Immature natural killer cell (primary cell): ENCODE data around the gene GALNT10. TPM values are rescaled to one million over a fixed set of nuclear protein-coding genes. Genes with fewer than 3 reads are reported as not detected.

Experiments used
- DNase-seq, 3 donors: peaks; one replicate each; pipeline ENCODE4 v3.0.0; 2022; ENCODE audit warnings: mixed read lengths in 1 of 3
- H3K27ac Mint-ChIP-seq, 6 donors: one replicate each; pipeline ENCODE4 v1.8.0; 2020; ENCODE audit warnings: mixed read lengths in 6 of 6, mild to moderate bottlenecking in 5 of 6, inconsistent platforms in 4 of 6, moderate library complexity in 3 of 6
- H3K27me3 Mint-ChIP-seq, 3 donors: one replicate each; pipeline ENCODE4 v1.8.0; 2020 to 2021; ENCODE audit warnings: low read depth in 3 of 3, mild to moderate bottlenecking in 3 of 3, mixed read lengths in 3 of 3, moderate library complexity in 3 of 3, inconsistent platforms in 1 of 3
- H3K36me3 Mint-ChIP-seq, 3 donors: one replicate each; pipeline ENCODE4 v1.8.0; 2020; ENCODE audit warnings: mixed read lengths in 3 of 3, inconsistent platforms in 2 of 3, mild to moderate bottlenecking in 2 of 3
- H3K4me1 Mint-ChIP-seq, 2 donors: one replicate each; pipeline ENCODE4 v1.8.0; 2020; ENCODE audit warnings: inconsistent platforms in 2 of 2, mild to moderate bottlenecking in 2 of 2, mixed read lengths in 2 of 2, moderate library complexity in 1 of 2
- H3K4me3 Mint-ChIP-seq, 5 donors: one replicate each; pipeline ENCODE4 v1.8.0; 2020; ENCODE audit warnings: mild to moderate bottlenecking in 5 of 5, mixed read lengths in 5 of 5, inconsistent platforms in 3 of 5, moderate library complexity in 3 of 5
- H3K9me3 Mint-ChIP-seq, 6 donors: one replicate each; pipeline ENCODE4 v1.8.0; 2020; ENCODE audit warnings: mild to moderate bottlenecking in 6 of 6, mixed read lengths in 6 of 6, inconsistent platforms in 4 of 6, moderate library complexity in 3 of 6
- polyA plus RNA-seq, 3 donors: library from polyadenylated mRNA; unstranded; fragments of 300-500 nt; fragmentation: Illumina TruSeq; gene quantifications; one replicate each; pipeline ENCODE4 v1.2.3, GENCODE V29; 2021

GALNT10 gene
- polyA plus RNA-seq, 3 donors from 2014 or later: 10.4 to 42.8 (median 24.7) TPM

- Mint-ChIP-seq H3K4me1 (peaks cover 10 to 34% of the 10 kb centered on the region in 2 donors), H3K4me3 (no peak overlapping the region), H3K27me3 (peaks cover 0 to 4% (median 0%) of the 10 kb centered on the region in 3 donors), H3K9me3 (no peaks in the 10 kb centered on the region), H3K36me3 (peaks cover 4 to 13% (median 5%) of the 10 kb centered on the region in 3 donors), H3K27ac (no peak overlapping the region)
- no peak for DNase-seq
Observed at GRCh38 chr5:154258531-154259217, 68.1 kb downstream of the GALNT10 start.

- Mint-ChIP-seq H3K9me3 (no peaks in the 10 kb centered on the region), H3K36me3 (peaks cover 0 to 5% (median 0%) of the 10 kb centered on the region in 3 donors), H3K27ac (no peak overlapping the region), H3K27me3 (peaks cover 0 to 2% (median 0%) of the 10 kb centered on the region in 3 donors), H3K4me3 (no peak overlapping the region), H3K4me1 (peaks cover 21 to 34% of the 10 kb centered on the region in 2 donors)
- no peak for DNase-seq
Observed at GRCh38 chr5:154260224-154260927, 69.8 kb downstream of the GALNT10 start.

- DNase-seq: no peak
- Mint-ChIP-seq H3K4me1 (peaks cover 24 to 51% of the 10 kb centered on the region in 2 donors), H3K9me3 (no peaks in the 10 kb centered on the region), H3K4me3 (no peak overlapping the region), H3K27me3 (peaks cover 0 to 2% (median 0%) of the 10 kb centered on the region in 3 donors), H3K36me3 (peaks cover 0 to 5% (median 0%) of the 10 kb centered on the region in 3 donors), H3K27ac (peak overlapping the region in 2 of 6 donors; percentile 33 to 57)
Observed at GRCh38 chr5:154262342-154262741, 71.8 kb downstream of the GALNT10 start.

GRCh38 chr5:154264549-154265196, 74.1 kb downstream of the GALNT10 start:
- H3K36me3 Mint-ChIP-seq: peaks cover 0 to 8% (median 5%) of the 10 kb centered on the region in 3 donors
- no peaks in the 10 kb centered on the region for H3K9me3 Mint-ChIP-seq
- H3K27me3 Mint-ChIP-seq: no peaks in the 10 kb centered on the region
- peak overlapping the region in 4 of 5 donors; percentile 58 to 81 (median 63) for H3K4me3 Mint-ChIP-seq
- H3K4me1 Mint-ChIP-seq: peaks cover 34 to 60% of the 10 kb centered on the region in 2 donors
- peak overlapping the region; percentile 22 to 77 (median 74) for H3K27ac Mint-ChIP-seq
- DNase-seq: no peak

- Mint-ChIP-seq H3K36me3 (peaks cover 0 to 14% (median 5%) of the 10 kb centered on the region in 3 donors), H3K27me3 (no peaks in the 10 kb centered on the region), H3K4me3 (peak overlapping the region; percentile 58 to 81 (median 60)), H3K9me3 (no peaks in the 10 kb centered on the region), H3K4me1 (peaks cover 37 to 64% of the 10 kb centered on the region in 2 donors), H3K27ac (peak overlapping the region; percentile 22 to 77 (median 75))
- peak in 2 of 3 donors; percentile 9 to 12 for DNase-seq
Observed at GRCh38 chr5:154265197-154265773, 74.8 kb downstream of the GALNT10 start.

GRCh38 chr5:154267516-154267915, 77.0 kb downstream of the GALNT10 start:
- peaks cover 53 to 83% of the 10 kb centered on the region in 2 donors for H3K4me1 Mint-ChIP-seq
- H3K9me3 Mint-ChIP-seq: no peaks in the 10 kb centered on the region
- H3K27ac Mint-ChIP-seq: no peak overlapping the region

GRCh38 chr5:154268073-154268472, 77.5 kb downstream of the GALNT10 start:
- H3K27me3 Mint-ChIP-seq: peaks cover 0 to 2% (median 0%) of the 10 kb centered on the region in 3 donors
- no peak overlapping the region for H3K4me3 Mint-ChIP-seq
- no peaks in the 10 kb centered on the region for H3K9me3 Mint-ChIP-seq
- H3K27ac Mint-ChIP-seq: no peak overlapping the region
- peaks cover 0 to 14% (median 0%) of the 10 kb centered on the region in 3 donors for H3K36me3 Mint-ChIP-seq
- DNase-seq: no peak
- peaks cover 58 to 89% of the 10 kb centered on the region in 2 donors for H3K4me1 Mint-ChIP-seq

More at GRCh38 chr5:154267516-154267915, 77.0 kb downstream of the GALNT10 start:
- Mint-ChIP-seq H3K27me3 (no peaks in the 10 kb centered on the region), H3K36me3 (peaks cover 0 to 14% (median 3%) of the 10 kb centered on the region in 3 donors), H3K4me3 (no peak overlapping the region)
- no peak for DNase-seq

- Mint-ChIP-seq H3K4me3 (no peak overlapping the region), H3K36me3 (peaks cover 0 to 14% (median 0%) of the 10 kb centered on the region in 3 donors), H3K27ac (peak overlapping the region in 3 of 6 donors; percentile 40 to 77 (median 76)), H3K4me1 (peaks cover 70 to 94% of the 10 kb centered on the region in 2 donors), H3K9me3 (no peaks in the 10 kb centered on the region), H3K27me3 (peaks cover 0 to 2% (median 0%) of the 10 kb centered on the region in 3 donors)
- no peak for DNase-seq
Observed at GRCh38 chr5:154269414-154269813, 78.9 kb downstream of the GALNT10 start.

- Mint-ChIP-seq H3K27me3 (peaks cover 0 to 2% (median 0%) of the 10 kb centered on the region in 3 donors), H3K4me1 (peaks cover 64 to 93% of the 10 kb centered on the region in 2 donors), H3K9me3 (no peaks in the 10 kb centered on the region), H3K27ac (peak overlapping the region; percentile 81 to 98 (median 96)), H3K4me3 (peak overlapping the region in 3 of 5 donors; percentile 45 to 84 (median 46)), H3K36me3 (peaks cover 0 to 14% (median 0%) of the 10 kb centered on the region in 3 donors)
- no peak for DNase-seq
Observed at GRCh38 chr5:154271466-154271865, 80.9 kb downstream of the GALNT10 start.

- no peak for DNase-seq
- Mint-ChIP-seq H3K27ac (peak overlapping the region; percentile 81 to 98 (median 96)), H3K27me3 (peaks cover 0 to 2% (median 0%) of the 10 kb centered on the region in 3 donors), H3K36me3 (peaks cover 0 to 14% (median 0%) of the 10 kb centered on the region in 3 donors), H3K9me3 (no peaks in the 10 kb centered on the region), H3K4me3 (peak overlapping the region; percentile 43 to 84 (median 77)), H3K4me1 (peaks cover 68 to 93% of the 10 kb centered on the region in 2 donors)
Observed at GRCh38 chr5:154271936-154272514, 81.5 kb downstream of the GALNT10 start.

- Mint-ChIP-seq H3K4me1 (peaks cover 68 to 92% of the 10 kb centered on the region in 2 donors), H3K9me3 (no peaks in the 10 kb centered on the region), H3K27ac (peak overlapping the region; percentile 81 to 98 (median 96)), H3K27me3 (peaks cover 0 to 2% (median 0%) of the 10 kb centered on the region in 3 donors), H3K4me3 (peak overlapping the region; percentile 77 to 86 (median 83)), H3K36me3 (peaks cover 0 to 11% (median 0%) of the 10 kb centered on the region in 3 donors)
- peak; percentile 50 to 63 (median 59) for DNase-seq
Observed at GRCh38 chr5:154273028-154273617, 82.6 kb downstream of the GALNT10 start.

GRCh38 chr5:154273963-154274827, 83.7 kb downstream of the GALNT10 start:
- Mint-ChIP-seq H3K9me3 (no peaks in the 10 kb centered on the region), H3K36me3 (peaks cover 0 to 8% (median 0%) of the 10 kb centered on the region in 3 donors), H3K4me3 (peak overlapping the region in 4 of 5 donors; percentile 33 to 40 (median 38)), H3K4me1 (peaks cover 73 to 94% of the 10 kb centered on the region in 2 donors), H3K27me3 (peaks cover 0 to 2% (median 0%) of the 10 kb centered on the region in 3 donors), H3K27ac (peak overlapping the region; percentile 81 to 96 (median 92))
- DNase-seq: no peak
